Glutamatergic neuron (in vitro differentiated cells): Measurements from ENCODE around the gene GABPB2. TPM values are rescaled to one million over a fixed set of nuclear protein-coding genes. Genes with fewer than 3 reads are reported as not detected.

Source experiments
- DNase-seq: peaks from one replicate; pipeline ENCODE4 v3.0.0; 2022
- H3K27ac Mint-ChIP-seq: one replicate; pipeline ENCODE4 v1.8.0; 2020; ENCODE audit warnings: mild to moderate bottlenecking, mixed read lengths, inconsistent platforms; ENCODE audit not compliant: unreplicated experiment
- H3K27me3 Mint-ChIP-seq: one replicate; pipeline ENCODE4 v1.8.0; 2020; ENCODE audit warnings: mild to moderate bottlenecking, moderate library complexity, mixed read lengths, inconsistent platforms; ENCODE audit not compliant: unreplicated experiment
- H3K36me3 Mint-ChIP-seq: one replicate; pipeline ENCODE4 v1.8.0; 2020; ENCODE audit warnings: mild to moderate bottlenecking, mixed read lengths, inconsistent platforms; ENCODE audit not compliant: unreplicated experiment
- H3K4me1 Mint-ChIP-seq: one replicate; pipeline ENCODE4 v1.8.0; 2020; ENCODE audit warnings: mild to moderate bottlenecking, low read depth, mixed read lengths, inconsistent platforms; ENCODE audit not compliant: unreplicated experiment
- H3K4me3 Mint-ChIP-seq: one replicate; pipeline ENCODE4 v1.8.0; 2020; ENCODE audit warnings: mild to moderate bottlenecking, mixed read lengths, inconsistent platforms; ENCODE audit not compliant: unreplicated experiment
- H3K9me3 Mint-ChIP-seq: one replicate; pipeline ENCODE4 v1.8.0; 2020; ENCODE audit warnings: mild to moderate bottlenecking, moderate library complexity, mixed read lengths, inconsistent platforms; ENCODE audit not compliant: unreplicated experiment
- CTCF ChIP-seq: fragments of 200-600 bp; sonication (generic); IDR thresholded peaks from one replicate; pipeline ENCODE4 v1.5.0; 2021; ENCODE audit not compliant: partially characterized antibody, unreplicated experiment
- total RNA-seq: library from RNA; stranded (reverse); fragmentation: NEBNext Ultra II Directional; extraction: Animal tissue kit (Norgen Biotek cat#: 25700); gene quantifications from one replicate; pipeline ENCODE4 v1.2.1, GENCODE V29; 2021; ENCODE audit not compliant: unreplicated experiment

GABPB2 gene
- total RNA-seq, 1 donor from 2014 or later, result 5.4 TPM

- Mint-ChIP-seq H3K9me3 (peaks cover 9% of the 10 kb centered on the region), H3K36me3 (no peaks in the 10 kb centered on the region), H3K27me3 (peaks cover 7% of the 10 kb centered on the region), H3K4me1 (peaks cover 29% of the 10 kb centered on the region), H3K4me3 (peak overlapping the region; percentile 99), H3K27ac (peak overlapping the region; percentile 74)
- TF ChIP-seq CTCF, result no peak
- no peak for DNase-seq
These were observed 76.6 kb downstream of the GABPB2 start for GRCh38 chr1:151147132-151147503.

- Mint-ChIP-seq H3K4me3 (peak overlapping the region; percentile 99), H3K9me3 (peaks cover 9% of the 10 kb centered on the region), H3K27ac (no peak overlapping the region), H3K4me1 (peaks cover 29% of the 10 kb centered on the region), H3K27me3 (peaks cover 7% of the 10 kb centered on the region), H3K36me3 (no peaks in the 10 kb centered on the region)
- DNase-seq, result no peak
- no peak for TF ChIP-seq CTCF
These were observed 77.1 kb downstream of the GABPB2 start for GRCh38 chr1:151147665-151148064.

- peaks cover 4% of the 10 kb centered on the region for H3K9me3 Mint-ChIP-seq
- no peaks in the 10 kb centered on the region for H3K27me3 Mint-ChIP-seq
- H3K4me3 Mint-ChIP-seq, result peak within 1 kb of the TSS; percentile 11
These were observed 85.9 kb downstream of the GABPB2 start, which contains the start of gene TNFAIP8L2 for GRCh38 chr1:151156515-151156819. Gene TNFAIP8L2, plus strand, starts transcription at chr1:151156649. Its CDS starts 2,049 bp downstream, at chr1:151158698.

GRCh38 chr1:151157067-151157531, 86.5 kb downstream of the GABPB2 start:
- Mint-ChIP-seq H3K9me3 (peaks cover 2% of the 10 kb centered on the region), H3K4me1 (peaks cover 6% of the 10 kb centered on the region), H3K4me3 (peak overlapping the region; percentile 11), H3K27me3 (no peaks in the 10 kb centered on the region), H3K36me3 (no peaks in the 10 kb centered on the region), H3K27ac (no peak overlapping the region)
- DNase-seq, result no peak
- no peak for TF ChIP-seq CTCF

More at GRCh38 chr1:151156515-151156819, 85.9 kb downstream of the GABPB2 start, which contains the start of gene TNFAIP8L2:
- H3K27ac Mint-ChIP-seq, result peak within 1 kb of the TSS; percentile 52
- no peak for DNase-seq
- TF ChIP-seq CTCF, result no peak
- no peaks in the 10 kb centered on the region for H3K36me3 Mint-ChIP-seq
- H3K4me1 Mint-ChIP-seq, result peaks cover 6% of the 10 kb centered on the region

- H3K27ac Mint-ChIP-seq, result no peak overlapping the region
- H3K36me3 Mint-ChIP-seq, result no peaks in the 10 kb centered on the region
- TF ChIP-seq CTCF, result no peak
- H3K9me3 Mint-ChIP-seq, result peaks cover 2% of the 10 kb centered on the region
- H3K4me1 Mint-ChIP-seq, result peaks cover 11% of the 10 kb centered on the region
- no peak for DNase-seq
- H3K27me3 Mint-ChIP-seq, result no peaks in the 10 kb centered on the region
- no peak overlapping the region for H3K4me3 Mint-ChIP-seq
These were observed 87.8 kb downstream of the GABPB2 start for GRCh38 chr1:151158326-151158725.
